ENCODE data around the gene PIK3C2G. TPM values are rescaled to one million over a fixed set of nuclear protein-coding genes. Genes with fewer than 3 reads are reported as not detected.

The PIK3C2G gene
- total RNA-seq, 1 experiment from 2014 or later: not detected

DNA sequence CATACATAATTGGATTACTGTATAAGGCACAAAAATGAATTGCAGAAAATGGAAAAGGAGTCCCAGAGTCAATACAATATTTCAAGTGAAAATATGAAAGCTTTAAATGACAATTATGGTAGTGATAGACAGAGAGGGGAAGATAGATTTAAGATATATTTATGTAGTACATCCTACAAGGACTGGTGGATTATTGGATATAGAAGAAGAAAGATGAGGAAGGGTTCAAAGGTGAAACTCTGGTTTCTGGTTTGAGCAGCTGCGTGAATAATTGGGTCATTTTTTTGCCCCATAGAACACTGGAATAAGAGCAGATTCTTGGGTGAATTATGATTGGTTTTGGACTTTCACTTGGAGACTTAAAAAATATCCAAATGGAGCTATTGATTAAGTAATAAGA, 19.4 kb downstream of the PIK3C2G start:
- no peak for TF ChIP-seq EZH2 (IDR thresholded peaks at IDR 0.05; ENCODE audit: borderline replicate concordance, low read depth, low read length, poor library complexity, severe bottlenecking)
- TF ChIP-seq, protein P1, sequence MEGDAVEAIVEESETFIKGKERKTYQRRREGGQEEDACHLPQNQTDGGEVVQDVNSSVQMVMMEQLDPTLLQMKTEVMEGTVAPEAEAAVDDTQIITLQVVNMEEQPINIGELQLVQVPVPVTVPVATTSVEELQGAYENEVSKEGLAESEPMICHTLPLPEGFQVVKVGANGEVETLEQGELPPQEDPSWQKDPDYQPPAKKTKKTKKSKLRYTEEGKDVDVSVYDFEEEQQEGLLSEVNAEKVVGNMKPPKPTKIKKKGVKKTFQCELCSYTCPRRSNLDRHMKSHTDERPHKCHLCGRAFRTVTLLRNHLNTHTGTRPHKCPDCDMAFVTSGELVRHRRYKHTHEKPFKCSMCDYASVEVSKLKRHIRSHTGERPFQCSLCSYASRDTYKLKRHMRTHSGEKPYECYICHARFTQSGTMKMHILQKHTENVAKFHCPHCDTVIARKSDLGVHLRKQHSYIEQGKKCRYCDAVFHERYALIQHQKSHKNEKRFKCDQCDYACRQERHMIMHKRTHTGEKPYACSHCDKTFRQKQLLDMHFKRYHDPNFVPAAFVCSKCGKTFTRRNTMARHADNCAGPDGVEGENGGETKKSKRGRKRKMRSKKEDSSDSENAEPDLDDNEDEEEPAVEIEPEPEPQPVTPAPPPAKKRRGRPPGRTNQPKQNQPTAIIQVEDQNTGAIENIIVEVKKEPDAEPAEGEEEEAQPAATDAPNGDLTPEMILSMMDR (conservative IDR thresholded peaks at IDR 0.05; ENCODE audit: low read depth, low read length): no peak
- Histone ChIP-seq H3K9me3 (ENCODE audit: low read depth, low read length, poor library complexity, severe bottlenecking) (peaks cover under 1% of the 10 kb centered on the region), H3K27me3 (replicated peaks; ENCODE audit: insufficient read depth, low read depth, low read length, poor library complexity) (no peaks in the 10 kb centered on the region), H3K4me1 (ENCODE audit: insufficient read depth, low read length, poor library complexity, severe bottlenecking) (peaks cover 19% of the 10 kb centered on the region), H3K4me3 (ENCODE audit: low read depth, low read length, poor library complexity, severe bottlenecking) (no peak overlapping the region), H3K36me3 (ENCODE audit: insufficient read depth, low read length, poor library complexity, severe bottlenecking) (no peaks in the 10 kb centered on the region), H3K27ac (ENCODE audit: low read depth, low read length, poor library complexity, severe bottlenecking) (no peak overlapping the region)
- intact Hi-C loops (cut with micrococcal nuclease; ENCODE audit: unreplicated experiment): no loop called here
- ChIA-PET POLR2A (ENCODE audit: low non-redundant PET) (no interaction called here), CTCF (no interaction called here)
- no peak for DNase-seq (ENCODE audit: low spot score)
- BruUV-seq (replicated peaks): no TSS peak

DNA sequence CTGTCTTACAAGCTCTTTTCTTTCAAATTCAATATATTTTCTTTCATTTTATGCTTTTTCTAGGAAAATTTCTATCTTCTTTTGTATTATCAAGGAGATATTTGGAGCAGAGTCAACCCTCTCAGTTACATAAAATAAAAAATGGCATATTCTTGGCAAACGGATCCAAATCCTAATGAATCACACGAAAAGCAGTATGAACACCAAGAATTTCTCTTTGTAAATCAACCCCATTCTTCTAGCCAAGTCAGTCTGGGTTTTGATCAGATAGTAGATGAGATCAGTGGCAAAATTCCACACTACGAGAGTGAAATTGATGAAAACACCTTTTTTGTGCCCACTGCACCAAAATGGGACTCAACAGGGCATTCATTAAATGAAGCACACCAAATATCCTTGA, 20.6 kb downstream of the PIK3C2G start:
- no peak for TF ChIP-seq EZH2 (IDR thresholded peaks at IDR 0.05; ENCODE audit: borderline replicate concordance, low read depth, low read length, poor library complexity, severe bottlenecking)
- TF ChIP-seq, protein P1 (conservative IDR thresholded peaks at IDR 0.05; ENCODE audit: low read depth, low read length): no peak
- ChIA-PET CTCF (no interaction called here), POLR2A (ENCODE audit: low non-redundant PET) (no interaction called here)
- BruUV-seq (replicated peaks): no TSS peak
- Histone ChIP-seq H3K27me3 (replicated peaks; ENCODE audit: insufficient read depth, low read depth, low read length, poor library complexity) (no peaks in the 10 kb centered on the region), H3K36me3 (ENCODE audit: insufficient read depth, low read length, poor library complexity, severe bottlenecking) (no peaks in the 10 kb centered on the region), H3K4me1 (ENCODE audit: insufficient read depth, low read length, poor library complexity, severe bottlenecking) (peaks cover 19% of the 10 kb centered on the region), H3K27ac (ENCODE audit: low read depth, low read length, poor library complexity, severe bottlenecking) (no peak overlapping the region), H3K4me3 (ENCODE audit: low read depth, low read length, poor library complexity, severe bottlenecking) (no peak overlapping the region), H3K9me3 (ENCODE audit: low read depth, low read length, poor library complexity, severe bottlenecking) (peaks cover 6% of the 10 kb centered on the region)
- no peak for DNase-seq (ENCODE audit: low spot score)
- intact Hi-C loops (cut with micrococcal nuclease; ENCODE audit: unreplicated experiment): no loop called here

GRCh38 chr12:18283831-18284230, 22.5 kb downstream of the PIK3C2G start:
- Histone ChIP-seq H3K9me3 (ENCODE audit: low read depth, low read length, poor library complexity, severe bottlenecking) (peaks cover 6% of the 10 kb centered on the region), H3K27ac (ENCODE audit: low read depth, low read length, poor library complexity, severe bottlenecking) (no peak overlapping the region), H3K36me3 (ENCODE audit: insufficient read depth, low read length, poor library complexity, severe bottlenecking) (no peaks in the 10 kb centered on the region), H3K4me3 (ENCODE audit: low read depth, low read length, poor library complexity, severe bottlenecking) (no peak overlapping the region), H3K27me3 (replicated peaks; ENCODE audit: insufficient read depth, low read depth, low read length, poor library complexity) (no peaks in the 10 kb centered on the region), H3K4me1 (ENCODE audit: insufficient read depth, low read length, poor library complexity, severe bottlenecking) (peaks cover 19% of the 10 kb centered on the region)
- POLR2A ChIA-PET (ENCODE audit: low non-redundant PET): no interaction called here
- no peak for DNase-seq (ENCODE audit: low spot score)
- TF ChIP-seq, protein P1 (conservative IDR thresholded peaks at IDR 0.05; ENCODE audit: low read depth, low read length): no peak
- no peak for TF ChIP-seq EZH2 (IDR thresholded peaks at IDR 0.05; ENCODE audit: borderline replicate concordance, low read depth, low read length, poor library complexity, severe bottlenecking)
- no TSS peak for BruUV-seq (replicated peaks)
- intact Hi-C loops (cut with micrococcal nuclease; ENCODE audit: unreplicated experiment): no loop called here
- CTCF ChIA-PET: no interaction called here

Data from A673 (cell line).